ENCODE data around the gene LCA5L.
A peak's percentile ranks its signal among the peaks of the same experiment; 100 is the strongest.

LCA5L gene

DNA sequence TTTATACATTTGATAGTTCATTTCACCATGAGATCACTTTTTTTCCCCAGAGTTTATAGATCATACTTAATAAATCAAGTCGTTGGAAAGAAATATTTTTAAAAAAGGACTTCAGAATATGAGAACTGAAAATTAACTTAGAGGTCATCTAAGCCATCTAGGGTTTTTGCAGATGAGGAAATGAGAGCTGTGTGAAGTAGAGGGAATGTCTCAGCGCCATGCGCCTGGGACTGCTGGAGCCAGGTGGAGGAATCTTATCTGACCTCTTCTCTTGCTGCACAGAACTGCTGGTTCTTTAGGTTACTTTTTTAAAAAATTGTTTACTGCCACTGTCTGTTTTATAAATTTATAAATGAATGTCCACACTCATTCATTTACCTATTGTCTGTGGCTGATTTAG lies 17.7 kb upstream of the LCA5L start:
- no peak overlapping the region for H3K27ac Mint-ChIP-seq
- H3K9me3 Mint-ChIP-seq = no peaks in the 10 kb centered on the region

GRCh38 chr21:39461419-39461818 lies 15.8 kb upstream of the LCA5L start:
- Mint-ChIP-seq H3K36me3 (ENCODE audit: low read depth) (no peaks in the 10 kb centered on the region), H3K27me3 (no peaks in the 10 kb centered on the region), H3K4me1 (ENCODE audit: low read depth) (no peaks in the 10 kb centered on the region), H3K27ac (no peak overlapping the region), H3K4me3 (no peak overlapping the region), H3K9me3 (no peaks in the 10 kb centered on the region)
- DNase-seq = no peak

More for the DNA sequence above, 17.7 kb upstream of the LCA5L start:
- DNase-seq = no peak
- Mint-ChIP-seq H3K4me1 (ENCODE audit: low read depth) (no peaks in the 10 kb centered on the region), H3K4me3 (no peak overlapping the region), H3K27me3 (no peaks in the 10 kb centered on the region), H3K36me3 (ENCODE audit: low read depth) (no peaks in the 10 kb centered on the region)

GRCh38 chr21:39456665-39457064 lies 11.1 kb upstream of the LCA5L start:
- Mint-ChIP-seq H3K27ac (no peak overlapping the region), H3K4me1 (ENCODE audit: low read depth) (no peaks in the 10 kb centered on the region), H3K9me3 (no peaks in the 10 kb centered on the region), H3K36me3 (ENCODE audit: low read depth) (no peaks in the 10 kb centered on the region), H3K27me3 (no peaks in the 10 kb centered on the region), H3K4me3 (no peak overlapping the region)
- no peak for DNase-seq

GRCh38 chr21:39454949-39455668 lies 9.5 kb upstream of the LCA5L start:
- no peak for DNase-seq
- Mint-ChIP-seq H3K4me3 (no peak overlapping the region), H3K4me1 (ENCODE audit: low read depth) (no peaks in the 10 kb centered on the region), H3K27ac (no peak overlapping the region), H3K36me3 (ENCODE audit: low read depth) (no peaks in the 10 kb centered on the region), H3K9me3 (no peaks in the 10 kb centered on the region), H3K27me3 (no peaks in the 10 kb centered on the region)

DNA sequence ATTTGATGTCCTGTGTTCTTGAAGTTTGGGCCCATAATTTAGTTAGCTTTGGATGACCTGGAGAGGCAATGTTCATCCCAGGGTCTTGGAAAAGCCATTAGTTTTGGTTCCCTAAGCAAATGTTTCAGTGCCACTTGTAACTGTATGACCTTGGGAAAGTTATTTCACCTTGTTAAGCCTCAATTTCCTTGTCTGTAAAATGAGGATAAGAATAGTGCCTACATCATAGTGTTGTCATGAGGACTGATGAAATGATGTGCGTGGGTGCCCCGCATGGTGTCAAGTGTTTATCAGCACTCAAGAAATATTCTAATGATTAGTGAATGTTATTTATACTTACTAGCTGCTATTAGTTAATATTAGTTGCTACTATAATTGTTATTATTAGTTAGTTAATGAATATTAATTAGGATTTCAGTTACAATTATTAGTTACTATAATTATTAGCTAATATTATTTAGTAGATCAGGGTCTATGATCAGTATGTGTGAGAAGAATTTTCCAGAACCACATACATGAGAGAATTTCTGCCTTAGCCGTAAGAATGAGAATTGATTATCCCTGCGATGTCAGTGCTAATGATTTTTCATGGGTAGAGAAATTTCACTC lies 8.1 kb upstream of the LCA5L start:
- H3K27ac Mint-ChIP-seq = no peak overlapping the region
- H3K27me3 Mint-ChIP-seq = no peaks in the 10 kb centered on the region
- no peaks in the 10 kb centered on the region for H3K9me3 Mint-ChIP-seq
- no peaks in the 10 kb centered on the region for H3K4me1 Mint-ChIP-seq (ENCODE audit: low read depth)
- no peak for DNase-seq
- H3K36me3 Mint-ChIP-seq (ENCODE audit: low read depth) = no peaks in the 10 kb centered on the region
- H3K4me3 Mint-ChIP-seq = no peak overlapping the region

- H3K36me3 Mint-ChIP-seq (ENCODE audit: low read depth) = no peaks in the 10 kb centered on the region
- no peaks in the 10 kb centered on the region for H3K9me3 Mint-ChIP-seq
- no peak overlapping the region for H3K4me3 Mint-ChIP-seq
- no peak overlapping the region for H3K27ac Mint-ChIP-seq
- DNase-seq = no peak
- no peaks in the 10 kb centered on the region for H3K27me3 Mint-ChIP-seq
- H3K4me1 Mint-ChIP-seq (ENCODE audit: low read depth) = no peaks in the 10 kb centered on the region
These were observed 7.4 kb upstream of the LCA5L start for GRCh38 chr21:39452970-39453342.

GRCh38 chr21:39452207-39452969 lies 6.8 kb upstream of the LCA5L start:
- DNase-seq = no peak
- Mint-ChIP-seq H3K27me3 (no peaks in the 10 kb centered on the region), H3K36me3 (ENCODE audit: low read depth) (no peaks in the 10 kb centered on the region), H3K9me3 (no peaks in the 10 kb centered on the region), H3K4me3 (no peak overlapping the region), H3K27ac (no peak overlapping the region), H3K4me1 (ENCODE audit: low read depth) (no peaks in the 10 kb centered on the region)

GRCh38 chr21:39451332-39452206 lies 6.0 kb upstream of the LCA5L start, which contains the start of gene SH3BGR:
TSS of gene SH3BGR (plus strand) at chr21:39451970. CDS start at chr21:39452097, 127 bp downstream.
- Mint-ChIP-seq H3K27me3 (no peaks in the 10 kb centered on the region), H3K9me3 (no peaks in the 10 kb centered on the region), H3K27ac (no peak within 1 kb of the TSS), H3K4me1 (ENCODE audit: low read depth) (peaks cover 6% of the 10 kb centered on the region), H3K4me3 (no peak within 1 kb of the TSS), H3K36me3 (ENCODE audit: low read depth) (no peaks in the 10 kb centered on the region)
- no peak for DNase-seq

- H3K4me1 Mint-ChIP-seq (ENCODE audit: low read depth) = peaks cover 20% of the 10 kb centered on the region
- DNase-seq = no peak
- no peak overlapping the region for H3K27ac Mint-ChIP-seq
- peaks cover 4% of the 10 kb centered on the region for H3K36me3 Mint-ChIP-seq (ENCODE audit: low read depth)
- H3K9me3 Mint-ChIP-seq = no peaks in the 10 kb centered on the region
- H3K27me3 Mint-ChIP-seq = peaks cover 9% of the 10 kb centered on the region
- no peak overlapping the region for H3K4me3 Mint-ChIP-seq
These were observed 1.7 kb upstream of the LCA5L start for GRCh38 chr21:39447264-39447663.

DNA sequence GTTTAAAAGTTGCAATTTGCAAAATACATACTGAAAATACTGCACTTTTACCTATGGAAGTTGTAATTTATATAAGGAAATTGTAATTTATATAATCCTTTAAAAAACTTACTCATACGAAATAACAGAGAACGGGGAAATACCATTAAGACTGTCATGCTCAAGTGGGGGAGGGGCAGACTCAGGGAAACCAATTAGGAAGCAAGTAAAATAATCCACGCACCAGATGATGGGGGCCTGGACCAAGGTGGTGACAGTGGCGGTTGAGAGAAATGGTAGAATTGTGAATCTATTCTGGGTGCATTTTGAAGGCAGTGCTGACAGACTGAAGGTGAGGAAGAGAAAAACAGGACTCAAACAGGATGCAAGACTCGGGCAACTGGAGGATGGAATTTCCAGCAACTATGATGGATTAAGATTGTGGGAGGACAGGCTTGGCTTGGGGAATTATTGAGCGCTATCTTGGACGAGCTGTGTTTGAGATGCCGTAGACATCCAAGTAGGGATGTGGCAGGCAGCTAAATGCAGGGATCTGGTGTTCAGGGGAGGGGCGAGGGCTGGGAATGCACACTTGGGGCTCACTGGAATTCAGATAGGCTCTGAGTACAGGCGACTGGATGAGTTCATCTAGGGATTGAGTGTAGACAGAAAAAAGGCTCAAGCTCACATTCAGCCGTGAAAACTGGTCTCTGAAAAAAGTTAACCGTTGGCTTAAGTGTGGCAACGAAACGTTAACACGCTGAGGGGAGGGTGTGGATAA lies 977 bp downstream of the LCA5L start:
- H3K27me3 Mint-ChIP-seq = peaks cover 13% of the 10 kb centered on the region
- DNase-seq = no peak
- H3K4me3 Mint-ChIP-seq = peak overlapping the region; percentile 84
- H3K9me3 Mint-ChIP-seq = no peaks in the 10 kb centered on the region
- peaks cover 20% of the 10 kb centered on the region for H3K4me1 Mint-ChIP-seq (ENCODE audit: low read depth)
- H3K36me3 Mint-ChIP-seq (ENCODE audit: low read depth) = peaks cover 4% of the 10 kb centered on the region
- H3K27ac Mint-ChIP-seq = peak overlapping the region; percentile 81

DNA sequence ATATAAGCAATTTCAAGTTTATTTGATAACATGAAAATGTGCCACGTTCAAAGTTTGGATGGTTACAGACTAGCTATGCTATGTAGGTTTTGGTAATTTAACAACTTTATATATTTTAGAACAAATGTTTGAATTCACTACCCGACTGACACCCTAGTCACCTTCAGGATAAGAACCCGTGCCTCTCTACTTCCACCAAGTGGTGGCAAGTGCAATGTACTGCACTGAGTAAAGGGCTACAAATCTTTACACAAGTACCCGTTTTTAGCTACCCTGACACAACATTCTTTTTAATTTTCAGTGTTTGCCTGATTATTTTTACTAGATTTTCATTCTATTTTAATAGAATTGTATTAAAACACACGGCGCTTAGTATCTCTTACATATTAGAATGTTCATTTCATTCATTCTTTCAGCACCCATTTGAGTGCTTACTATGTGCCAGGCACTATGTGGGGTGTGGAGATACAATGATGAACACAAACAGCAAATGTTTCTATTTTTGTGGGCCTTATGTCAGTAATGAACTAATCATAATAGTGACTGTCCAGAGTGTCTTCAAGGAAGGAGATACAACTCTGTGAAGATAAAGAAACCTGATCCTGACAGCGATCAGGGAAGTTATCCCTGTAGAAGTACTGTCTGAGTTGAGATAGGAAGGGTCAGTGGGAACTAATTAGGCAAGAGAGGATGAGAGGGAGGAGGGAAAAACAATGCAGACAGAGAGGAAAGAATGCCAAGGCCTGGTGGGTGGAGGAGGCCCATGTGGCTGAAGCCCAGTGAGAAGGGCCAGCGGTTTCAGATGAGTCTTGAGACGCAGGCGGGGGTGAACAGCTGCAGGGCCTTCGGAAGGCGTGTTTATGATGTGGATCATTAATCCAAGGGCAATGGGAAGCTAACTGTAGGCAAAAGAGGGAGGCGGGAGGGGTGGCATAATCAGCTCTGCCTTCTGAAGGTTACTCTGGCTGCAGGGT lies 3.8 kb downstream of the LCA5L start:
- Mint-ChIP-seq H3K4me1 (ENCODE audit: low read depth) (peaks cover 16% of the 10 kb centered on the region), H3K4me3 (no peak overlapping the region), H3K36me3 (ENCODE audit: low read depth) (peaks cover 4% of the 10 kb centered on the region), H3K27ac (no peak overlapping the region), H3K9me3 (no peaks in the 10 kb centered on the region), H3K27me3 (peaks cover 20% of the 10 kb centered on the region)
- no peak for DNase-seq

- Mint-ChIP-seq H3K4me3 (no peak overlapping the region), H3K36me3 (ENCODE audit: low read depth) (no peaks in the 10 kb centered on the region), H3K9me3 (no peaks in the 10 kb centered on the region), H3K4me1 (ENCODE audit: low read depth) (no peaks in the 10 kb centered on the region), H3K27ac (no peak overlapping the region), H3K27me3 (peaks cover 17% of the 10 kb centered on the region)
- DNase-seq = no peak
These were observed 6.3 kb downstream of the LCA5L start for GRCh38 chr21:39439232-39439631.

GRCh38 chr21:39434950-39435349 lies 10.6 kb downstream of the LCA5L start:
- no peak overlapping the region for H3K27ac Mint-ChIP-seq
- no peaks in the 10 kb centered on the region for H3K36me3 Mint-ChIP-seq (ENCODE audit: low read depth)
- H3K4me3 Mint-ChIP-seq = no peak overlapping the region
- no peaks in the 10 kb centered on the region for H3K4me1 Mint-ChIP-seq (ENCODE audit: low read depth)
- DNase-seq = no peak
- no peaks in the 10 kb centered on the region for H3K9me3 Mint-ChIP-seq
- peaks cover 19% of the 10 kb centered on the region for H3K27me3 Mint-ChIP-seq
